ENCODE measurements around the gene SLC8B1.

- no peak for TF ChIP-seq EZH2 (IDR thresholded peaks at IDR 0.05; ENCODE audit: borderline replicate concordance, low read length)
- TF ChIP-seq CTCF (IDR thresholded peaks at IDR 0.05; ENCODE audit: low read length), result no peak
These were observed 31.8 kb downstream of the SLC8B1 start for GRCh38 chr12:113302886-113303640.
